B cell (primary cell): ENCODE results near the gene CHTF18.

Experiments
- CTCF ChIP-seq: fragments of 200-600 bp; IDR thresholded peaks from one replicate; pipeline ENCODE4 v1.8.0; 2022; ENCODE audit warnings: antibody characterized with exemption, mild to moderate bottlenecking
- EZH2 ChIP-seq: IDR thresholded peaks from 2 replicates; pipeline ENCODE4 v1.6.1; 2012; ENCODE audit warnings: borderline replicate concordance, low read depth, mild to moderate bottlenecking, moderate library complexity, low read length; ENCODE audit not compliant: insufficient read depth, poor library complexity, severe bottlenecking

- TF ChIP-seq CTCF, result no peak
- no peak for TF ChIP-seq EZH2
Observed at GRCh38 chr16:789191-789850, 901 bp downstream of the CHTF18 start.
